MM.1S (cell line): ENCODE measurements around the gene PPA1.
A peak's percentile ranks its signal among the peaks of the same experiment; 100 is the strongest.
"Not testable (repeated sequence)": the region's sequence is repeated elsewhere in the genome, so short reads cannot be mapped to it uniquely, and the experiment has no call there.

Source experiments
- DNase-seq: peaks from one replicate; pipeline ENCODE4 v3.0.0-alpha.2; 2015
- H2AFZ ChIP-seq: fragments of 300-600 bp; sonication (generic); 2 replicates; pipeline ENCODE4 v1.6.0; 2016; ENCODE audit warnings: antibody characterized with exemption, low read length
- H3F3A ChIP-seq: fragments of 300-600 bp; sonication (generic); 2 replicates; pipeline ENCODE4 v1.6.1; 2016; ENCODE audit warnings: mild to moderate bottlenecking, antibody characterized with exemption, low read length, moderate library complexity, mixed read lengths; ENCODE audit not compliant: insufficient read depth
- H3K27ac ChIP-seq: fragments of 300-600 bp; sonication (generic); 2 replicates; pipeline ENCODE4 v1.5.1; 2016; ENCODE audit warnings: mild to moderate bottlenecking, low read length
- H3K27me3 ChIP-seq: fragments of 300-600 bp; sonication (generic); replicated peaks from 2 replicates; pipeline ENCODE4 v1.6.0; 2016; ENCODE audit warnings: low read length; ENCODE audit not compliant: insufficient read depth
- H3K36me3 ChIP-seq: fragments of 300-600 bp; sonication (generic); replicated peaks from 2 replicates; pipeline ENCODE4 v1.6.1; 2016; ENCODE audit warnings: mild to moderate bottlenecking, low read length, mixed read lengths; ENCODE audit not compliant: insufficient read depth
- H3K4me1 ChIP-seq: fragments of 300-600 bp; sonication (generic); 2 replicates; pipeline ENCODE4 v1.6.1; 2016; ENCODE audit warnings: low read length, mixed read lengths
- H3K4me2 ChIP-seq: fragments of 300-600 bp; sonication (generic); 2 replicates; pipeline ENCODE4 v1.6.0; 2016; ENCODE audit warnings: low read depth, low read length
- H3K4me3 ChIP-seq: fragments of 300-600 bp; sonication (generic); 2 replicates; pipeline ENCODE4 v1.5.1; 2016; ENCODE audit warnings: low read length, mixed read lengths
- H3K79me2 ChIP-seq: fragments of 300-600 bp; sonication (generic); 2 replicates; pipeline ENCODE4 v1.6.1; 2016; ENCODE audit warnings: mixed run types, low read length, mixed read lengths
- H3K9ac ChIP-seq: fragments of 300-600 bp; sonication (generic); 2 replicates; pipeline ENCODE4 v1.6.1; 2016; ENCODE audit warnings: low read length, mixed read lengths
- H3K9me2 ChIP-seq: fragments of 300-600 bp; sonication (generic); replicated peaks from 2 replicates; pipeline ENCODE4 v1.6.1; 2016; ENCODE audit warnings: mild to moderate bottlenecking, low read length, mixed read lengths; ENCODE audit not compliant: insufficient read depth
- H3K9me3 ChIP-seq: fragments of 300-600 bp; sonication (generic); replicated peaks from 2 replicates; pipeline ENCODE4 v1.6.1; 2016; ENCODE audit warnings: mild to moderate bottlenecking, low read length, mixed read lengths; ENCODE audit not compliant: insufficient read depth
- H4K20me1 ChIP-seq: fragments of 300-600 bp; sonication (generic); 2 replicates; pipeline ENCODE4 v1.6.1; 2016; ENCODE audit warnings: mild to moderate bottlenecking, low read length, moderate library complexity, mixed read lengths; ENCODE audit not compliant: insufficient read depth
- EZH2 ChIP-seq: fragments of 300-600 bp; sonication (generic); optimal IDR thresholded peaks from 2 replicates; pipeline ENCODE3; 2017; ENCODE audit warnings: low read depth, mild to moderate bottlenecking, antibody characterized with exemption, low read length, mixed read lengths
- EZH2phosphoT487 ChIP-seq: fragments of 300-600 bp; sonication (generic); IDR thresholded peaks from 2 replicates; pipeline ENCODE4 v1.6.1; 2018; ENCODE audit warnings: antibody characterized with exemption, low read length
- TF ChIP-seq, protein P1 (sequence below): fragments of 300-600 bp; sonication (generic); IDR thresholded peaks from 2 replicates; pipeline ENCODE4 v1.5.1; 2016; ENCODE audit warnings: antibody characterized with exemption, low read length, mixed read lengths

PPA1 gene

DNA sequence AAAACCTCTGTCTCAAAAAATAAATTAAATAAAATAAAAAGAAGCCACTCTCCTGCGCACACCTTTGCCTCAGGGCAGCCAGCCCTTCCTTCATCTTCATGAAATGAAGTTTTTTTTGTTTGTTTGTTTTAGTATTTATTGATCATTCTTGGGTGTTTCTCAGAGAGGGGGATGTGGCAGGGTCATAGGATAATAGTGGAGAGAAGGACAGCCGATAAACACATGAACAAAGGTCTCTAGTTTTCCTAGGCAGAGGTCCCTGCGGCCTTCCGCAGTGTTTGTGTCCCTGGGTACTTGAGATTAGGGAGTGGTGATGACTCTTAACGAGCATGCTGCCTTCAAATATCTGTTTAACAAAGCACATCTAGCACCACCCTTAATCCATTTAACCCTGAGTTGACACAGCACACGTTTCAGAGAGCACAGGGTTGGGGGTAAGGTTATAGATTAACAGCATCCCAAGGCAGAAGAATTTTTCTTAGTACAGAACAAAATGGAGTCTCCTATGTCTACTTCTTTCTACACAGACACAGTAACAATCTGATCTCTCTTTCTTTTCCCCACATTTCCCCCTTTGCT lies 4.8 kb upstream of the PPA1 start:
- not testable (repeated sequence) for H3K9me2 ChIP-seq, H3K4me1 ChIP-seq, H3K9me3 ChIP-seq, DNase-seq, H4K20me1 ChIP-seq, H3K36me3 ChIP-seq, H3K4me3 ChIP-seq, H3K27ac ChIP-seq, H3K27me3 ChIP-seq, H2AFZ ChIP-seq, H3K4me2 ChIP-seq, H3K79me2 ChIP-seq, H3K9ac ChIP-seq, H3F3A ChIP-seq

DNA sequence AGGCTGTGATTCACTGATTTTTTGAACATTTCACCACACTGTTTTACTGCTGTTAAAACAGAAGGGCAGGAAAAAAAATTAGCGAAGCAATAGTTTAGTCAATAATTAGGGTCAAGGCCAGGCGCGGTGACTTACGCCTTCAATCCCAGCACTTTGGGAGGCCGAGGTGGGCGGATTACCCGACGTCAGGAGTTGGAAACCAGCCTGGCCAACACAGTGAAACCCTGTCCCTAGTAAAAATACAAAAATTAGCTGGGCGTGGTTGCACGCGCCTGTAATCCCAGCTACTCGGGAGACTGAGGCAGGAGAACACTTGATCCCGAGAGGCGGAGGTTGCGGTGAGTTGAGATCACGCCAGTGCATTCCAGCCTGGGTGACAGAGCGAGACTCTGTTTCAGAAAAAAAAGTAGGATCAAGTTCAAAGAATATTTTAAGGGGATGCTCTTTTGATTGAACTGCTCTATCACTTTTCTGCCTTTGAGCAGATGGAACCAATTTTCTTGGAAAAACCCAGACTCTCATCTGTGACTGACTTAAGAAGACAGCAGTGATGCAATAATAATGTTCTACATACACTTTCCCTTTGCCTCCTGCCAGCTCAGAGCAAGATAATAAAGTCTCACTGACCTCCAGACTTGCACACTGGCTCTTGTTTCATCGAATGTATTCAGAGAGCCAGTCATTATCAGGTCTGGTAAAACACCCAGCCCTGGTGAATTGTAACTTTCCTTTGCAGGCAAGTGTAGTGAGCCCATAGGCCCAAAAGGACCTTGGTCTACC lies 1.6 kb upstream of the PPA1 start:
- no peaks in the 10 kb centered on the region for H3K27me3 ChIP-seq
- no peak for DNase-seq
- peaks cover 7% of the 10 kb centered on the region; the same call in 1 of the 2 replicates for H3F3A ChIP-seq
- no peaks in the 10 kb centered on the region for H3K9me3 ChIP-seq
- H3K9me2 ChIP-seq = no peaks in the 10 kb centered on the region
- H3K4me1 ChIP-seq = peaks cover 9% of the 10 kb centered on the region
- H3K9ac ChIP-seq = no peak overlapping the region
- TF ChIP-seq, protein P1, sequence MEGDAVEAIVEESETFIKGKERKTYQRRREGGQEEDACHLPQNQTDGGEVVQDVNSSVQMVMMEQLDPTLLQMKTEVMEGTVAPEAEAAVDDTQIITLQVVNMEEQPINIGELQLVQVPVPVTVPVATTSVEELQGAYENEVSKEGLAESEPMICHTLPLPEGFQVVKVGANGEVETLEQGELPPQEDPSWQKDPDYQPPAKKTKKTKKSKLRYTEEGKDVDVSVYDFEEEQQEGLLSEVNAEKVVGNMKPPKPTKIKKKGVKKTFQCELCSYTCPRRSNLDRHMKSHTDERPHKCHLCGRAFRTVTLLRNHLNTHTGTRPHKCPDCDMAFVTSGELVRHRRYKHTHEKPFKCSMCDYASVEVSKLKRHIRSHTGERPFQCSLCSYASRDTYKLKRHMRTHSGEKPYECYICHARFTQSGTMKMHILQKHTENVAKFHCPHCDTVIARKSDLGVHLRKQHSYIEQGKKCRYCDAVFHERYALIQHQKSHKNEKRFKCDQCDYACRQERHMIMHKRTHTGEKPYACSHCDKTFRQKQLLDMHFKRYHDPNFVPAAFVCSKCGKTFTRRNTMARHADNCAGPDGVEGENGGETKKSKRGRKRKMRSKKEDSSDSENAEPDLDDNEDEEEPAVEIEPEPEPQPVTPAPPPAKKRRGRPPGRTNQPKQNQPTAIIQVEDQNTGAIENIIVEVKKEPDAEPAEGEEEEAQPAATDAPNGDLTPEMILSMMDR = no peak
- TF ChIP-seq EZH2phosphoT487 (no peak), EZH2 (no peak)
- H3K4me2 ChIP-seq = no peak overlapping the region
- no peaks in the 10 kb centered on the region for H3K36me3 ChIP-seq
- no peak overlapping the region for H3K27ac ChIP-seq
- H2AFZ ChIP-seq = no peak overlapping the region; the same call in 1 of the 2 replicates
- peaks cover 34% of the 10 kb centered on the region for H3K79me2 ChIP-seq
- peaks cover 4% of the 10 kb centered on the region; the same call in 1 of the 2 replicates for H4K20me1 ChIP-seq
- no peak overlapping the region for H3K4me3 ChIP-seq

DNA sequence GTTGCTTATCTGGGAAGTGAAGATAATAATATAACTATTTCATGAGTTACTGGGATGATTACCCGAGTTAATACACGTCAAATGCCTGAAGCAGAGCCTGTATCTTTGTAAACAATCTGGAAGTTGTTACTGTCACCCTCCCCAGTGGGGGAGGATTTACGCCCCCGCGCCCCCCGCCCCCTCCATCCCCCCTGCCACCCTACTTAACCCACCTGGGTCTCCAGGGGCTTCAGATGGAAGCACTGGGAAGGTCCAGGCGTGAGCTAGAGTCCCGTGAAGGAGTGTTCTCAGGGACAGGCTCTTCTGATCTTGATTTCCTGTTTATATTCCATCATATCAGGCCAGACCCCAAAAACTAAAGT lies 691 bp upstream of the PPA1 start:
- Histone ChIP-seq H3K9me3 (no peaks in the 10 kb centered on the region), H3K4me2 (peak overlapping the region; percentile 79), H3K4me3 (peak overlapping the region; percentile 94), H2AFZ (peak overlapping the region; percentile 82), H3K4me1 (peaks cover 9% of the 10 kb centered on the region), H4K20me1 (peaks cover 4% of the 10 kb centered on the region; the same call in 1 of the 2 replicates), H3K9ac (peak overlapping the region; percentile 90), H3F3A (peaks cover 11% of the 10 kb centered on the region; the same call in 1 of the 2 replicates), H3K27ac (peak overlapping the region; percentile 83), H3K9me2 (no peaks in the 10 kb centered on the region), H3K79me2 (peaks cover 43% of the 10 kb centered on the region), H3K27me3 (no peaks in the 10 kb centered on the region), H3K36me3 (no peaks in the 10 kb centered on the region; the same call in 1 of the 2 replicates)
- no peak for DNase-seq
- TF ChIP-seq EZH2phosphoT487 = no peak
- TF ChIP-seq, protein P1 = no peak
- no peak for TF ChIP-seq EZH2

DNA sequence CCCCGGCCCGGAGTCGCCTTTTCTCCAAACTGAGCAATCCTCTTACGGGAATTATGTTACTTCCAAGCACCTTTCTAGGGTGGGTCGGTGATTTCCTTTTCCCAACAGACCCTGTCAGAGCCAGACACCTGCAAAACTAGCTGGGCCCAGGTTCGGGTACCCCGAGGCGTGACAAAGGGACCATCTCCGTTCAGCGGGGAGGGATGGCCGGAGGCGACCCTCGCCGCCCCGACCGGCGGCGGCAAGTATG lies 445 bp downstream of the PPA1 start:
- Histone ChIP-seq H3K4me2 (peak overlapping the region; percentile 90), H3K9me3 (no peaks in the 10 kb centered on the region), H3K27me3 (no peaks in the 10 kb centered on the region), H3K36me3 (no peaks in the 10 kb centered on the region; the same call in 1 of the 2 replicates), H3F3A (peaks cover 11% of the 10 kb centered on the region; the same call in 1 of the 2 replicates), H3K79me2 (peaks cover 54% of the 10 kb centered on the region), H4K20me1 (peaks cover 4% of the 10 kb centered on the region; the same call in 1 of the 2 replicates), H3K9ac (peak overlapping the region; percentile 90), H3K4me1 (peaks cover 21% of the 10 kb centered on the region), H3K9me2 (no peaks in the 10 kb centered on the region), H3K4me3 (peak overlapping the region; percentile 94), H3K27ac (peak overlapping the region; percentile 83; the same call in 1 of the 2 replicates), H2AFZ (peak overlapping the region; percentile 33)
- no peak for DNase-seq
- TF ChIP-seq, protein P1 = no peak
- TF ChIP-seq EZH2phosphoT487 (no peak), EZH2 (no peak)
